CD14-positive monocyte (primary cell): ENCODE measurements around the gene SPON1. TPM values are rescaled to one million over a fixed set of nuclear protein-coding genes. Genes with fewer than 3 reads are reported as not detected.

Experiments used
- DNase-seq, 3 donors: peaks; one replicate each; pipeline ENCODE4 v3.0.0-alpha.2; 2011 to 2022
- H2AFZ ChIP-seq: 2 replicates; pipeline ENCODE4 v1.6.0; 2012; ENCODE audit warnings: mild to moderate bottlenecking, low read depth, low read length, inconsistent platforms; ENCODE audit not compliant: insufficient read depth, poor library complexity, severe bottlenecking
- H3K27ac ChIP-seq, 2 donors: 1 replicate in 1 of 2; 2 replicates in 1 of 2; pipeline ENCODE4 v1.5.1; 2012 to 2013; ENCODE audit warnings: low read length in 2 of 2, control low read depth in 1 of 2, inconsistent platforms in 1 of 2, low read depth in 1 of 2, mild to moderate bottlenecking in 1 of 2
- H3K27me3 ChIP-seq, 2 donors: one replicate each; pipeline versions ENCODE4 v1.6.0 to v1.6.1; 2011 to 2013; ENCODE audit warnings: low read length in 2 of 2; ENCODE audit not compliant: control insufficient read depth in 2 of 2, insufficient read depth in 2 of 2
- H3K36me3 ChIP-seq, 2 donors: replicated peaks in 1 of 2; 1 replicate in 1 of 2; 2 replicates in 1 of 2; pipeline versions ENCODE4 v1.5.1 to v1.6.1; 2012 to 2013; ENCODE audit warnings: low read length in 2 of 2, control low read depth in 1 of 2, inconsistent platforms in 1 of 2, mild to moderate bottlenecking in 1 of 2; ENCODE audit not compliant: insufficient read depth in 2 of 2, control insufficient read depth in 1 of 2
- H3K4me1 ChIP-seq, 2 donors: 1 replicate in 1 of 2; 2 replicates in 1 of 2; pipeline versions ENCODE4 v1.5.1 to v1.6.1; 2012 to 2013; ENCODE audit warnings: low read length in 2 of 2, control low read depth in 1 of 2, inconsistent platforms in 1 of 2, mild to moderate bottlenecking in 1 of 2, moderate library complexity in 1 of 2; ENCODE audit not compliant: insufficient read depth in 2 of 2, control insufficient read depth in 1 of 2
- H3K4me2 ChIP-seq: replicated peaks from 2 replicates; pipeline ENCODE3; 2012; ENCODE audit warnings: low read length, moderate library complexity, mild to moderate bottlenecking; ENCODE audit not compliant: poor library complexity, severe bottlenecking; ENCODE audit errors: extremely low read depth
- H3K4me3 ChIP-seq, 3 experiments: fragments of 200-600 bp in 1 of 3; sonication (generic) in 1 of 3; replicated peaks in 1 of 3; 1 replicate in 2 of 3; 2 replicates in 1 of 3; pipeline ENCODE4 v1.5.1; 2011 to 2013; ENCODE audit warnings: low read length in 3 of 3, mild to moderate bottlenecking in 3 of 3, control low read depth in 2 of 3, low read depth in 2 of 3, inconsistent platforms in 1 of 3, moderate library complexity in 1 of 3
- H3K79me2 ChIP-seq: 2 replicates; pipeline ENCODE4 v1.6.0; 2012; ENCODE audit warnings: mild to moderate bottlenecking, control low read depth, inconsistent platforms, low read length, moderate library complexity; ENCODE audit not compliant: insufficient read depth
- H3K9ac ChIP-seq: 2 replicates; pipeline ENCODE4 v1.6.0; 2017; ENCODE audit warnings: low read length, mild to moderate bottlenecking; ENCODE audit not compliant: insufficient read depth, poor library complexity, severe bottlenecking
- H3K9me3 ChIP-seq, 2 donors: replicated peaks in 1 of 2; 1 replicate in 1 of 2; 2 replicates in 1 of 2; pipeline versions ENCODE4 v1.5.1 to v1.6.1; 2012 to 2013; ENCODE audit warnings: low read length in 2 of 2, control low read depth in 1 of 2; ENCODE audit not compliant: control insufficient read depth in 1 of 2, insufficient read depth in 1 of 2
- H4K20me1 ChIP-seq: 2 replicates; pipeline ENCODE4 v1.6.0; 2012; ENCODE audit warnings: mild to moderate bottlenecking, low read length, control low read depth, moderate library complexity; ENCODE audit not compliant: insufficient read depth
- H3K27ac Mint-ChIP-seq, 7 donors: one replicate each; pipeline ENCODE4 v1.8.0; 2020; ENCODE audit warnings: mild to moderate bottlenecking in 7 of 7, mixed read lengths in 7 of 7, moderate library complexity in 6 of 7, inconsistent platforms in 2 of 7
- H3K27me3 Mint-ChIP-seq, 3 donors: one replicate each; pipeline ENCODE4 v1.8.0; 2021 to 2022; ENCODE audit warnings: low read depth in 3 of 3, mild to moderate bottlenecking in 3 of 3, mixed read lengths in 3 of 3, moderate library complexity in 3 of 3, inconsistent platforms in 1 of 3
- H3K36me3 Mint-ChIP-seq, 2 donors: one replicate each; pipeline ENCODE4 v1.8.0; 2020; ENCODE audit warnings: mixed read lengths in 2 of 2, inconsistent platforms in 1 of 2, mild to moderate bottlenecking in 1 of 2
- H3K4me1 Mint-ChIP-seq: one replicate; pipeline ENCODE4 v1.8.0; 2020; ENCODE audit warnings: mild to moderate bottlenecking, mixed read lengths
- H3K4me3 Mint-ChIP-seq, 2 donors: one replicate each; pipeline ENCODE4 v1.8.0; 2020; ENCODE audit warnings: mild to moderate bottlenecking in 2 of 2, mixed read lengths in 2 of 2, moderate library complexity in 1 of 2
- H3K9me3 Mint-ChIP-seq, 7 donors: one replicate each; pipeline ENCODE4 v1.8.0; 2020 to 2022; ENCODE audit warnings: mixed read lengths in 7 of 7, mild to moderate bottlenecking in 6 of 7, moderate library complexity in 6 of 7, inconsistent platforms in 2 of 7
- WGBS: methylation state at CpG from one replicate; pipeline ENCODE4 v1.1.5; 2013; ENCODE audit warnings: missing lambda C conversion rate; ENCODE audit not compliant: insufficient coverage; 5-methylcytosine and 5-hydroxymethylcytosine counted together
- intact Hi-C, 2 donors: fragments of 100-400 bp; cut with micrococcal nuclease; formaldehyde crosslinking; loops; one replicate each; pipeline versions ENCODE4 v1.15.0 to v1.15.1; 2023
- polyA plus RNA-seq, 3 donors: library from polyadenylated mRNA; depleted of rRNA in 1 of 3; unstranded in 2 of 3; stranded (reverse) in 1 of 3; fragments of 300-500 nt in 2 of 3; fragments of >200 nt in 1 of 3; fragmentation: Illumina TruSeq in 2 of 3; gene quantifications; 1 replicate in 2 of 3; 2 replicates in 1 of 3; pipeline ENCODE4 v1.2.3, GENCODE V29; 2012 to 2021
- TF ChIP-seq, protein P1 (sequence below): fragments of 200-600 bp; IDR thresholded peaks from one replicate; pipeline ENCODE4 v1.8.0; 2022; ENCODE audit warnings: antibody characterized with exemption, mild to moderate bottlenecking

SPON1 gene
- polyA plus RNA-seq, 3 donors = not detected

DNA sequence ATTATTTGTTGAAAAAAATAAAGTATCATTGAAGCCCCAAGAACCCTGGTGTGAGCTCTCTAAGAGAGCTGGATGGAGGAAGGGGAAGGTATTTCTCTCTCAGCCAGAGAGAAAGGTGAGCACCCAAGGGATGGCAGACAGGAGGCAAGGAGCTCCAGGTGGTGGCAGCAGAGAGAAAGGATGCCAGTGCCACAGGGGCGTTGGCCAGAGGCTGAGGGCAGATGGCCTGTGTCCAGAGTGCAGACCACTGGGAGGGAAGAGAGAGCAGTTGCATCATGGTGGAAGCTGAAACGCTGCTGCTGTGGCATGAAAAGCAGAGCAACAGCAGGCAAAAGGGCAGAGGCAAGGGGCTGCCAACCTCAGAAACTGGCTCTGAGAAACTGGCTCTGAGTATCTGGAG lies 8.5 kb downstream of the SPON1 start:
- H3K79me2 ChIP-seq = no peaks in the 10 kb centered on the region
- Mint-ChIP-seq H3K36me3 (no peaks in the 10 kb centered on the region), H3K9me3 (peaks cover 0 to 2% (median 0%) of the 10 kb centered on the region in 7 donors), H3K27ac (no peak overlapping the region), H3K4me1 (no peaks in the 10 kb centered on the region), H3K27me3 (peaks cover 15 to 26% (median 16%) of the 10 kb centered on the region in 3 donors), H3K4me3 (no peak overlapping the region)
- WGBS = 56% methylated on average over 2 of the region's 2 CpGs
- H2AFZ ChIP-seq = no peak overlapping the region
- DNase-seq = no peak
- peaks cover 10 to 20% of the 10 kb centered on the region in 2 donors for H3K27me3 ChIP-seq
- no peaks in the 10 kb centered on the region for H3K4me1 ChIP-seq
- intact Hi-C loops = no loop called here
- no peak overlapping the region for H3K4me2 ChIP-seq
- no peak overlapping the region for H3K9ac ChIP-seq
- no peak overlapping the region for H3K27ac ChIP-seq
- no peak overlapping the region for H3K4me3 ChIP-seq
- H3K36me3 ChIP-seq = no peaks in the 10 kb centered on the region
- TF ChIP-seq, protein P1, sequence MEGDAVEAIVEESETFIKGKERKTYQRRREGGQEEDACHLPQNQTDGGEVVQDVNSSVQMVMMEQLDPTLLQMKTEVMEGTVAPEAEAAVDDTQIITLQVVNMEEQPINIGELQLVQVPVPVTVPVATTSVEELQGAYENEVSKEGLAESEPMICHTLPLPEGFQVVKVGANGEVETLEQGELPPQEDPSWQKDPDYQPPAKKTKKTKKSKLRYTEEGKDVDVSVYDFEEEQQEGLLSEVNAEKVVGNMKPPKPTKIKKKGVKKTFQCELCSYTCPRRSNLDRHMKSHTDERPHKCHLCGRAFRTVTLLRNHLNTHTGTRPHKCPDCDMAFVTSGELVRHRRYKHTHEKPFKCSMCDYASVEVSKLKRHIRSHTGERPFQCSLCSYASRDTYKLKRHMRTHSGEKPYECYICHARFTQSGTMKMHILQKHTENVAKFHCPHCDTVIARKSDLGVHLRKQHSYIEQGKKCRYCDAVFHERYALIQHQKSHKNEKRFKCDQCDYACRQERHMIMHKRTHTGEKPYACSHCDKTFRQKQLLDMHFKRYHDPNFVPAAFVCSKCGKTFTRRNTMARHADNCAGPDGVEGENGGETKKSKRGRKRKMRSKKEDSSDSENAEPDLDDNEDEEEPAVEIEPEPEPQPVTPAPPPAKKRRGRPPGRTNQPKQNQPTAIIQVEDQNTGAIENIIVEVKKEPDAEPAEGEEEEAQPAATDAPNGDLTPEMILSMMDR = no peak
- H3K9me3 ChIP-seq = no peaks in the 10 kb centered on the region
- H4K20me1 ChIP-seq = no peaks in the 10 kb centered on the region

DNA sequence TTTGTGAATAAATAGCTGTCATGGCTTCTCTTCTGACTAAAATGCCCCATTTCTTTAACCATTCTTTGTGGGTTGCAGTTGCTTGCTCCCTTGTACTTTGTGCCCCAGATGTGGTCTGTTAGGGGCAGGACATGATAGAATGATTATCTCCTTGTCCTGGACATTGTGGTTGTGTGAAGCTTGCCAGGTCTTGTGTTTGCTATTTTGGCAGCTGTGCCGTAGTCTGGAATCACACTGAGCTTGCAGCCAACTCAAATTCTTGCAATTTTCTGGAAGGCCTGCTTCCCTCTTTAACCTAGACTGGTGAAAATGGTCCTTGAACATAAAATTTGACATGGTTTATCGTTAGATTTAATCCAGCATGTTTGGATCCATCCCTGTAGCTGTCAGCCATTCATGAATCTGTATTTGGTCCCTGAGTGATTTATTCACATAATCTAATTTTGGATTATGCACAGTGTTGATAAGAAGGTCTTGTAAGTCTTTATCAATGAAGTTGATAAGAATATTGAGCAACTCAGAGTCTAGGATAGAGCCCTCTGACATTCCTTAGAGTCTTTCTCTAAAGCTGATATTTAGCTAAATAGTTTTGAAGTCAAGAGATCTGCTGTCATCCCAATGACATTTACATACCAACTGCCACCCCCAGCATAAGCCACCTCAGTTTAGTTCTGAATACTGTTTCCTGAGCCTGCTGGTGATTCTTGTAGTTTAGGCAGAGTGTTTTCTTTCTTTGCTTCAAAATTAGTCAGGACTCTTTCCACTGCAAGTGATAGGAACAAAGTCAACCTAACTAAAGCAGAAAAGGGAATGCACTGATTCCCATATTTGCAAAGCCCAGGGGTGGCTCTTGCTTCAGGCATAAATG lies 9.8 kb downstream of the SPON1 start:
- no peak overlapping the region for H3K27ac ChIP-seq
- Mint-ChIP-seq H3K9me3 (peaks cover 0 to 2% (median 0%) of the 10 kb centered on the region in 7 donors), H3K4me1 (no peaks in the 10 kb centered on the region), H3K36me3 (no peaks in the 10 kb centered on the region), H3K27ac (no peak overlapping the region), H3K27me3 (peaks cover 8 to 15% (median 10%) of the 10 kb centered on the region in 3 donors), H3K4me3 (no peak overlapping the region)
- H3K79me2 ChIP-seq = no peaks in the 10 kb centered on the region
- H3K9me3 ChIP-seq = no peaks in the 10 kb centered on the region
- TF ChIP-seq, protein P1 = no peak
- H2AFZ ChIP-seq = no peak overlapping the region
- H3K4me2 ChIP-seq = no peak overlapping the region
- no peak overlapping the region for H3K9ac ChIP-seq
- no peak for DNase-seq
- H3K4me1 ChIP-seq = no peaks in the 10 kb centered on the region
- intact Hi-C loops = no loop called here
- no peaks in the 10 kb centered on the region for H3K36me3 ChIP-seq
- H3K27me3 ChIP-seq = peaks cover 0 to 7% of the 10 kb centered on the region in 2 donors
- no peaks in the 10 kb centered on the region for H4K20me1 ChIP-seq
- H3K4me3 ChIP-seq = no peak overlapping the region
- 80% methylated on average over 2 of the region's 2 CpGs for WGBS
